ENCODE data around the gene HDAC4. TPM values are rescaled to one million over a fixed set of nuclear protein-coding genes. Genes with fewer than 3 reads are reported as not detected.
A peak's percentile ranks its signal among the peaks of the same experiment; 100 is the strongest.

The HDAC4 gene
- total RNA-seq, 4 donors from 2014 or later, result 21.6 to 72.7 (median 35.2) TPM

DNA sequence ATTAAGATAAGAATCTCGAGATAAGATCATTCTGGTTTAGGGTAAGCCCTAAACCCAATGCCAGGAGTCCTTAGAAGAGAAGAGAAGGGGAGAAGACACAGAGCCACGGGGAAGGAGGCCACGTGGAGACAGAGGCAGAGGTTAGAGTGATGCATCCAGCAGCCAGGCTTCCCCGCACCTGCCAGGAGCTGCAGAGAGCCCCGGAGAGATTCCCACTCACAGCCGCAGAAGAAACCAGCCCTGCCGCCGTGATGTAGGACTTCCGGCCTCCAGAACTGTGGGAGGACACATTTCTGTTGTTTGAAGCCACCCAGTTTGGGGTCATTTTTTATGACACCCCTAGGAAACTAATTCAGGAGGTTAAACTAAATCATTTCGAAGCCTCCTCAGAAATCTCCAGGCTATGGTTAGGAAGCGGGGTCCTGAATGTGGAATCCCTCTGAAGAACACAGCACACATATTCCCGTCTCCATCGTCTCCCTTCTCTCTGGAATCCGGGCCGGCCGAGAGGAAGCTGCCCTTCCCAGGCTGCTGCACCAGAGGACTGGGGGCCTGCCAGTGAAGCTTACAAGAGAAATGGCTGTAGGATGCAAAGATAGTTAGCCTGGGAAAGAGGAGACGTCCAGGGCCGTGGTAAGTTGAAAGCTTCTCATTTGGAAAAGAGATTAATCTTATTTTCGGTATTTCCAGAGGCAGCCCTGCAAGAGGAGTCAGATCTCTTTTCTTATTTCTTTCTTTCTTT lies 396.4 kb downstream of the HDAC4 start:
- intact Hi-C loops (cut with DNase I), result no loop called here
- H3K36me3 ChIP-seq, result no peaks in the 10 kb centered on the region
- peaks cover 0 to 71% (median 0%) of the 10 kb centered on the region in 4 donors for H3K27me3 ChIP-seq
- H3K4me3 ChIP-seq, result no peak overlapping the region
- peaks cover 2 to 29% (median 8%) of the 10 kb centered on the region in 3 donors for H3K4me1 ChIP-seq
- WGBS, 2 donors, result 67 to 86% methylated on average over 18 to 19 of the region's 19 CpGs
- no peaks in the 10 kb centered on the region for H3K9me3 ChIP-seq
- TF ChIP-seq, protein P1, sequence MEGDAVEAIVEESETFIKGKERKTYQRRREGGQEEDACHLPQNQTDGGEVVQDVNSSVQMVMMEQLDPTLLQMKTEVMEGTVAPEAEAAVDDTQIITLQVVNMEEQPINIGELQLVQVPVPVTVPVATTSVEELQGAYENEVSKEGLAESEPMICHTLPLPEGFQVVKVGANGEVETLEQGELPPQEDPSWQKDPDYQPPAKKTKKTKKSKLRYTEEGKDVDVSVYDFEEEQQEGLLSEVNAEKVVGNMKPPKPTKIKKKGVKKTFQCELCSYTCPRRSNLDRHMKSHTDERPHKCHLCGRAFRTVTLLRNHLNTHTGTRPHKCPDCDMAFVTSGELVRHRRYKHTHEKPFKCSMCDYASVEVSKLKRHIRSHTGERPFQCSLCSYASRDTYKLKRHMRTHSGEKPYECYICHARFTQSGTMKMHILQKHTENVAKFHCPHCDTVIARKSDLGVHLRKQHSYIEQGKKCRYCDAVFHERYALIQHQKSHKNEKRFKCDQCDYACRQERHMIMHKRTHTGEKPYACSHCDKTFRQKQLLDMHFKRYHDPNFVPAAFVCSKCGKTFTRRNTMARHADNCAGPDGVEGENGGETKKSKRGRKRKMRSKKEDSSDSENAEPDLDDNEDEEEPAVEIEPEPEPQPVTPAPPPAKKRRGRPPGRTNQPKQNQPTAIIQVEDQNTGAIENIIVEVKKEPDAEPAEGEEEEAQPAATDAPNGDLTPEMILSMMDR (IDR thresholded peaks at IDR 0.05), result no peak
- no peak for TF ChIP-seq POLR2A (IDR thresholded peaks at IDR 0.05)
- H3K27ac ChIP-seq, result no peak overlapping the region
- no peak for DNase-seq

DNA sequence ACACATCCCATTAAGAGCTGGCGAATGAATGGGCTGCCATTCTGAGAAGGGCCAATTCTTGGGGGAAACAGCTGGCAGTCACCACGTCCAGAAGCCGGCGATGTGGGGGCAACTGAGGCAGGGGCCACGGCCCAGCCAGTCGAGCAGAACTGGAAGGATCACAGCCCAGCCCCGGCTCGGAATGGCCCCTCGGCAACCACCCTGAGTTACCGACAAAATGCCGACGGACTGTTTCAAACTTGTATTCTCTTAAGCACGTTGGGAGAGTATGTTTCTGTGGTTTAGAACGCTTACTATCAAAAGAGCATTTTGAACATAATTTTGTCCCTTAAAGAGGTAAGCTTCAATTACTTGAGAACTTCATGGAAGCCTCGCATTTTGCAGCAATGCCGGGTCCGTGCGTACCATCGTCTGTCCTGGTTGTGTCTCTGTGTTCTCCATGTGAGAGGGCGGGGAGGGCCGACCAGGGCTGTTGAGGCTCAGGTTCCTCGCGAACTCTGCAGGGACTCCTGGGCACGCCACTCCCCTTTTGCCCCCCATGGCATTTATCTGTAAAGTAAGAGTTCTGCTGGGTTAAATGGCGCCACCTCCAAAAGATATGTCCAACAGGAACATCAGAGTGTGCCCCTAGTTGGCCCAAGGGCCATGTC lies 397.1 kb downstream of the HDAC4 start:
- TF ChIP-seq, protein P1 (IDR thresholded peaks at IDR 0.05), result no peak
- no peak for TF ChIP-seq POLR2A (IDR thresholded peaks at IDR 0.05)
- H3K4me3 ChIP-seq, result peak overlapping the region in 3 of 4 donors; percentile 11 to 41 (median 16)
- peaks cover 2 to 29% (median 8%) of the 10 kb centered on the region in 3 donors for H3K4me1 ChIP-seq
- peaks cover 0 to 64% (median 0%) of the 10 kb centered on the region in 4 donors for H3K27me3 ChIP-seq
- DNase-seq, result no peak
- WGBS, 2 donors, result 55 to 62% methylated on average over 10 to 14 of the region's 25 CpGs
- H3K36me3 ChIP-seq, result no peaks in the 10 kb centered on the region
- intact Hi-C loops (cut with DNase I), result no loop called here
- peak overlapping the region; percentile 38 to 77 (median 61) for H3K27ac ChIP-seq
- no peaks in the 10 kb centered on the region for H3K9me3 ChIP-seq

DNA sequence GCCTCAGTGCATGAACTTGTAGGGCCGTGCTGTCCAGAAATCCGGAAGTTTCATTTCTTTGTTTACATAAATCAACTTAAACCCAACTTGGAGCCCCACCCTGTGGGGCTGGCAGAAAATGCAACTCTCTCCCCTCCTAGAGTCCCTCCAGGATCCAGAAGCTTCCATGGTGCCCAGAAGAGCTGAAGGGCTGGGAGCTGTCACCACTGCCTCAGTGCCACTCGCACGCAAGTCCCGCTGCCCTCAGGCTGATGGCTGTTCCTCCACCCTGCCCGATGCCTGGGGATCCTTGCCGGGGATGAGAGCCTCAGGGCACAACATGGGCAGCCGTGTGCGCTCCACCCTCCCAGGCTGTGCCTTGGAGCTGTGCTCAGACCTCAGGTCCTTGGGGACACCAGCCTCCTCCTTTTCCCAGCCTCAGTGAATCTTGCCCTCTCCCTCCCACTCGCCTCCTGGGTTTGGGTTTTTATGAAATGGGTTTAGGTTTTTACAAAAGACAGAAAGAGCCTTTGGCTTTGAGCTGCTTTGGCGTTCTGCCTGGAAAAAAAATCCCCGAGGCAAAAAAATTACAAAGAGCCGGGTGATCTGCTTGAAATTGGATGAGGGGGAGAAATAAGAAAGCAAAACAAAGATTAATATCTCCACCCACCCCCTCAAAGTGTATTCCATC lies 397.7 kb downstream of the HDAC4 start:
- no peak for DNase-seq
- H3K27ac ChIP-seq, result peak overlapping the region; percentile 47 to 77 (median 68)
- 10 to 29% methylated on average over 6 to 11 of the region's 13 CpGs for WGBS, 2 donors
- H3K36me3 ChIP-seq, result no peaks in the 10 kb centered on the region
- H3K9me3 ChIP-seq, result no peaks in the 10 kb centered on the region
- H3K4me1 ChIP-seq, result peaks cover 2 to 29% (median 8%) of the 10 kb centered on the region in 3 donors
- TF ChIP-seq, protein P1 (IDR thresholded peaks at IDR 0.05), result no peak
- TF ChIP-seq POLR2A (IDR thresholded peaks at IDR 0.05), result no peak
- H3K27me3 ChIP-seq, result peaks cover 0 to 57% (median 0%) of the 10 kb centered on the region in 4 donors
- peak overlapping the region in 3 of 4 donors; percentile 11 to 41 (median 16) for H3K4me3 ChIP-seq
- intact Hi-C loops (cut with DNase I), result no loop called here

DNA sequence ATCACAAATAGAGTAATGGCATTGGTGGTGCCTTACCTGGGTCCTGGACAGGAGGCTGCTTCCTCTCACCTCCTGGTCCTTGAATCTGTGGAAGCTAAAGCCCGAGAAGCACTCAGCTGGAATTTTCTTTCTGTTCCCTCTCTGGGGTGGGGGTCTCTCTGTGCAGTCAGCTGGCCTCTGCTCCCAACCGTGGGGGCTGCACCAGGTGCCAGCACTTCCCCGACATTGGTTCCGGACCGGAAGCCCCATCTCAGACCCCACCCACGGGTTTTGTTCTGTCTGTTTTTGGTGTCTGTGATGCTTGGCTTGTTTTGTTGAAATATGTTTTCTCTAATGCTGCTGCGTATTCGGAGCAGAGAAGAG lies 398.2 kb downstream of the HDAC4 start:
- WGBS, 2 donors, result 33 to 37% methylated on average over 7 to 8 of the region's 8 CpGs
- Histone ChIP-seq H3K4me3 (peak overlapping the region in 2 of 4 donors; percentile 16 to 41), H3K36me3 (no peaks in the 10 kb centered on the region), H3K27me3 (peaks cover 0 to 52% (median 0%) of the 10 kb centered on the region in 4 donors), H3K4me1 (peaks cover 2 to 29% (median 8%) of the 10 kb centered on the region in 3 donors), H3K27ac (peak overlapping the region; percentile 47 to 77 (median 68)), H3K9me3 (no peaks in the 10 kb centered on the region)
- intact Hi-C loops (cut with DNase I), result no loop called here
- TF ChIP-seq, protein P1 (IDR thresholded peaks at IDR 0.05), result no peak
- no peak for TF ChIP-seq POLR2A (IDR thresholded peaks at IDR 0.05)
- DNase-seq, result no peak
